Measurements from ENCODE around the gene ATP7B.

ATP7B gene

GRCh38 chr13:51902776-51903175, 108.5 kb downstream of the ATP7B start:
- in situ Hi-C loops (cut with MboI; ENCODE audit: low sequenced_read_pairs), result no loop called here

GRCh38 chr13:51900471-51900870, 110.8 kb downstream of the ATP7B start:
- in situ Hi-C loops (cut with MboI; ENCODE audit: low sequenced_read_pairs), result no loop called here

- in situ Hi-C loops (cut with MboI; ENCODE audit: low sequenced_read_pairs), result loop anchor here (25.0 kb wide), 1 partner anchor 316 kb away; no protein-coding TSS in a partner anchor
These were observed 115.1 kb downstream of the ATP7B start for GRCh38 chr13:51895906-51896888.

- in situ Hi-C loops (cut with MboI; ENCODE audit: low sequenced_read_pairs), result loop anchor here (25.0 kb wide), 1 partner anchor 318 kb away; no protein-coding TSS in a partner anchor
These were observed 117.0 kb downstream of the ATP7B start for GRCh38 chr13:51894239-51894638.

- in situ Hi-C loops (cut with MboI; ENCODE audit: low sequenced_read_pairs), result loop anchor here (25.0 kb wide), 1 partner anchor 320 kb away; no protein-coding TSS in a partner anchor
These were observed 118.6 kb downstream of the ATP7B start for GRCh38 chr13:51892657-51893056.

DNA sequence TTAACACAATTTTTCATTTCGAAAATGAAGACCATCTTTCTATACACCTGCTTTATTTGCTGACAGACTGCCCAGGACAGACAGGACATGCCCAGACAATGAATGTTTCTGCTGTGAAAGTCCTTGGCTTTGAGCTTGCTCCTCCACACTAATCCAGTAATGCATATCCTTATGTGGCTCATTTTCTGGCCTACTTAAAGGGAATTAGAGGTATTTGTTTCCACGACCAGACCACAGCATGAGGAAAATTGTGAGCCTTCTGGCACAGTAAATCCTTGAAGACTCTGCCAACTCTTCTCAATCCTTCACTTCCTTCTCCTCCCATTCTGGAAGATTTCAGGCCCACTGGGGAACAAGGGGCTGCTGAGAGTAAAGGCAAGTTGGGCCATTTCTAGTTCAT, 123.8 kb downstream of the ATP7B start:
- in situ Hi-C loops (cut with MboI; ENCODE audit: low sequenced_read_pairs), result loop anchor here (25.0 kb wide), 1 partner anchor 325 kb away; no protein-coding TSS in a partner anchor

- in situ Hi-C loops (cut with MboI; ENCODE audit: low sequenced_read_pairs), result loop anchor here (25.0 kb wide), 1 partner anchor 327 kb away; no protein-coding TSS in a partner anchor
These were observed 125.6 kb downstream of the ATP7B start for GRCh38 chr13:51885651-51886050.

DNA sequence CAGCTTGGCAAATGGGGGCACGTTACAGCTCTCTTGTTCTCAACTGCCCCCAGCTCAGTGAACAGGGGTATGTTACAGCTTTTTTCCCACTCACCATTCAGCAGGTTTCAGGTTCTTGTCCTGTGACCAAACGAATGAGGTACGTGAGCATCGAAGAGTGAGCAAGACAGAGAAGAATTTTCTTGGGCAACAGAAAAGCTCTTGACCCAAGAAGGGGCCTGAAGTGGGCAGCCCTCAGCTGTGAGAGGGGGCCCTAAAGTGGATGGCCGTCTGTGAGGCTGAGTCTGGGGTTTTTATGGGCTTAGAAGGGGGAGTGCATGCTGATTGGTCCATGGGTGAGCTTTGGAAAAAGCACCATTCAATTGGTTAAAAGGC, 128.0 kb downstream of the ATP7B start:
- in situ Hi-C loops (cut with MboI; ENCODE audit: low sequenced_read_pairs), result loop anchor here (25.0 kb wide), 1 partner anchor 329 kb away; no protein-coding TSS in a partner anchor
